ENCODE measurements around the gene DDX59. TPM values are rescaled to one million over a fixed set of nuclear protein-coding genes. Genes with fewer than 3 reads are reported as not detected.

Gene DDX59
- polyA plus RNA-seq, 1 of the 3 experiments (the other 2 are of a cell fraction), result 8.9 TPM

GRCh38 chr1:200610846-200611245 lies 58.9 kb downstream of the DDX59 start (continued):
- TF ChIP-seq GATA2 (CRISPR knock-in tag; IDR thresholded peaks at IDR 0.05), result no peak
- no peak for TF ChIP-seq GABPA (IDR thresholded peaks at IDR 0.05; ENCODE audit: low read depth)
- TF ChIP-seq POLR2AphosphoS5 (IDR thresholded peaks at IDR 0.05; ENCODE audit: low read depth, low read length), result no peak
- no peak for TF ChIP-seq ELF1 (IDR thresholded peaks at IDR 0.05)
- no peak for TF ChIP-seq FOXJ3 (CRISPR knock-in tag; IDR thresholded peaks at IDR 0.05)
- TF ChIP-seq TAF1 (IDR thresholded peaks at IDR 0.05; ENCODE audit: borderline replicate concordance, low read depth, low read length), result no peak
- TF ChIP-seq FOXM1 (IDR thresholded peaks at IDR 0.05; ENCODE audit: low read depth), result no peak
- no peak for TF ChIP-seq EZH2phosphoT487 (IDR thresholded peaks at IDR 0.05; ENCODE audit: borderline replicate concordance, low read depth)
- TF ChIP-seq, protein P1, sequence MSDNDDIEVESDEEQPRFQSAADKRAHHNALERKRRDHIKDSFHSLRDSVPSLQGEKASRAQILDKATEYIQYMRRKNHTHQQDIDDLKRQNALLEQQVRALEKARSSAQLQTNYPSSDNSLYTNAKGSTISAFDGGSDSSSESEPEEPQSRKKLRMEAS (IDR thresholded peaks at IDR 0.05; ENCODE audit: low read depth), result peak; percentile 69; the same call in 1 of the 2 replicates
- no peak for TF ChIP-seq TEAD4 (IDR thresholded peaks at IDR 0.05; ENCODE audit: borderline replicate concordance, insufficient read depth)

GRCh38 chr1:200602632-200603031 lies 67.1 kb downstream of the DDX59 start:
- CTCF ChIA-PET, result no interaction called here
- H3K36me3 ChIP-seq (replicated peaks in 1 of 2; ENCODE audit: control insufficient read depth in 1 of 2, insufficient read depth in 2 of 2, low read length in 1 of 2), result peaks cover 42 to 73% of the 10 kb centered on the region in 2 experiments

More at GRCh38 chr1:200602632-200603031, 67.1 kb downstream of the DDX59 start:
- Histone ChIP-seq H4K20me1 (ENCODE audit: insufficient read depth) (no peaks in the 10 kb centered on the region), H3K27ac (ENCODE audit: low read depth in 2 of 2, low read length in 1 of 2) (no peak overlapping the region), H3K9ac (no peak overlapping the region), H2AFZ (ENCODE audit: low read depth) (no peak overlapping the region), H3K4me1 (ENCODE audit: control insufficient read depth in 1 of 2, insufficient read depth in 2 of 2, low read depth in 1 of 2, low read length in 1 of 2) (no peaks in the 10 kb centered on the region; a peak in 1 of 4 replicates), H3F3A (replicated peaks; ENCODE audit: insufficient read depth) (no peaks in the 10 kb centered on the region), H3K4me2 (no peak overlapping the region), H3K27me3 (ENCODE audit: insufficient read depth) (no peaks in the 10 kb centered on the region), H3K9me3 (no peaks in the 10 kb centered on the region), H3K9me2 (no peaks in the 10 kb centered on the region), H3K4me3 (ENCODE audit: low read depth in 2 of 2, low read length in 1 of 2) (no peak overlapping the region), H3K79me2 (ENCODE audit: insufficient read depth) (no peaks in the 10 kb centered on the region)
- POLR2A ChIA-PET, result no interaction called here
- 96% methylated on average over 1 of the region's 1 CpG for WGBS (ENCODE audit: low lambda C conversion rate)
- TF ChIP-seq RFX5 (IDR thresholded peaks at IDR 0.05; ENCODE audit: low read length) (no peak), POLR2AphosphoS5 (IDR thresholded peaks at IDR 0.05; ENCODE audit: low read depth, low read length) (no peak), CHD2 (IDR thresholded peaks at IDR 0.05; ENCODE audit: low read length, partially characterized antibody) (no peak), TAF1 (IDR thresholded peaks at IDR 0.05; ENCODE audit: borderline replicate concordance, low read depth, low read length) (no peak), ZBTB33 (IDR thresholded peaks at IDR 0.05; ENCODE audit: borderline replicate concordance, low read depth) (no peak), RXRA (IDR thresholded peaks at IDR 0.05; ENCODE audit: borderline replicate concordance, low read depth) (no peak), EP300 (IDR thresholded peaks at IDR 0.05; ENCODE audit: borderline replicate concordance in 1 of 2, low read depth in 1 of 2, low read length in 1 of 2) (no peak), YY1 (IDR thresholded peaks at IDR 0.05; ENCODE audit: low read depth) (no peak), RAD21 (IDR thresholded peaks at IDR 0.05; ENCODE audit: low read length) (no peak), GATA2 (CRISPR knock-in tag; IDR thresholded peaks at IDR 0.05) (no peak), USF2 (IDR thresholded peaks at IDR 0.05; ENCODE audit: borderline replicate concordance, low read depth, low read length) (no peak), TEAD4 (IDR thresholded peaks at IDR 0.05; ENCODE audit: borderline replicate concordance, insufficient read depth) (no peak), PBX3 (IDR thresholded peaks at IDR 0.05) (no peak), MEF2A (IDR thresholded peaks at IDR 0.05; ENCODE audit: borderline replicate concordance, low read depth) (no peak), MXI1 (IDR thresholded peaks at IDR 0.05; ENCODE audit: low read depth, low read length) (no peak)
- DNase-seq, result no peak
